Stimulated activated CD4-positive, alpha-beta T cell treated with anti-CD3 and anti-CD28 coated beads, TNF-alpha, amount 100 ng/mL, for 1 hour (primary cell): ENCODE data around the gene PERM1.

ENCODE experiments used
- DNase-seq, 3 donors: peaks; one replicate each; pipeline ENCODE4 v3.0.0-alpha.2; 2020; ENCODE audit warnings: low read depth in 3 of 3, low spot score in 1 of 3

PERM1 gene

GRCh38 chr1:936348-937264 is 45.3 kb downstream of the PERM1 start:
- DNase-seq = no peak

DNA sequence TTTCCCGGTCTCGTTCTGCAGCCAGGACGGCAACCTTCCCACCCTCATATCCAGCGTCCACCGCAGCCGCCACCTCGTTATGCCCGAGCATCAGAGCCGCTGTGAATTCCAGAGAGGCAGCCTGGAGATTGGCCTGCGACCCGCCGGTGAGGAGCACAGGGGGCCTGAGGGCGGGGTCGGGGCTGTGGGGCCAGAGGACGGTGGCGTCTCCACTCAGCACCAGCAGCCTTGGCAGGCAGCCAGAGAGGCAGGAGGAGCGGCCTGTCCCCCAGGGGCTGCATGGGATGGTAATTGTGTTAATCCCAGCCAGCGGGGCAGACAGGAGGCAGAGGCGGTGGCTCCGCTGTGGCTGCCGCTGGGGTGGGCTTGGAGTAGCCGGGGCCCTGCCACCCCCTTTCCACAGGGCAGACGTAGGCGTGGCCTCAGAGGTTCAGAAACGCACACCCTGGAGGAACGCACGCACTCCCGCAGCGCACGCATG is 46.1 kb downstream of the PERM1 start:
- DNase-seq = no peak

DNA sequence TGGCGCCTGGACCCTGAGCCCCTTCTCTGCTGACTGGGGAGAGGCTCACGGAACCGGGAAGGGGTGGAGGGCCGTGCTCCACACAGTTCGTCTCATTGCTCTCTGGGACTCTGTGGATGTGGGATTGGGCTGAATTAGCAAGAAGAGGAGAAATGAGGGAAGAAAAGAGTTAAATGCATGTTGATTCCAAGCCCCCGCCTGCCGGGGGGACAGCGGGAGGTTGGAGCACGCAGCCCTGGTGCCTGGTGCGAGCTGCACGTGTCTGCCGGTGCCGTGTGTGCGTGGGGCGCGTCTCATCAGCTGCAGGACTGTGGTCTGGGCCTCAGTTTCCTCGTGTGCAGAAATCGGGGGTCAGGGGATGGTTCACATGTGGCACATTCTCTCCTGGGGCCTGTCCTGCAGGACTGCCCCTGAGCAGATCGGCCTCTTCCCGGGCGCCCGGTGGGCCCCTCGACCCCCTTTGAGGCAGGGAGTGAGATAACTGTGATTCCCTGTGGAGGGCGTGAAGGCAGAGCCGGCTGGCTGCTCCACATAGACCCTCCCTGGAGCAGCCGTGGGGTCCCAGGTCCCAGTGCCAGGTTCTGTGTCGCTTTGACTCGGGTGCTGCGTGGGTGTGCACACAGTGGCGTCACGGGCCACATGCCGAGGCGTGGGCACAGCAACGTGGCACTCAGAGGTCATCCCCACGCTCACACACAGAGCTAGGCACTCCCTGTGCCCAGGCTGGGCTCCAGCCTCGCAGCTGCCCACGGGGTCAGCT is 46.7 kb downstream of the PERM1 start:
- no peak for DNase-seq

DNA sequence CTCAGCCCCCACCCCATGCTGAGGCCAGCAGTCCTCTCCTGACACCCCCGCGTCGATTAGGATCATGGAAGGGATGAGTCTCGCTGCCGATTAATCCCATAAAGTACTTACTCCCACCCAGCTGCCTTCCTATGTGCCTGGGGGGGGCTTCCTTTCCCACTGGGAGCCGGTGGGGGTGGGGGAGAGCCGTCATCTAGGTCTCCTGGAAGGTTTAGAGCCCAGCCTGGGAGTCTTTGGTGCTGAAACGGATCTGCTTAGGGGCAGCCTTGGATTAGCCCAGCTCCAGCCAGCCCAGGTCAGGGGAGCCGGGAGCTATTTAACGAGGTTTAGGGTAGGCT is 48.3 kb downstream of the PERM1 start:
- DNase-seq = no peak

DNA sequence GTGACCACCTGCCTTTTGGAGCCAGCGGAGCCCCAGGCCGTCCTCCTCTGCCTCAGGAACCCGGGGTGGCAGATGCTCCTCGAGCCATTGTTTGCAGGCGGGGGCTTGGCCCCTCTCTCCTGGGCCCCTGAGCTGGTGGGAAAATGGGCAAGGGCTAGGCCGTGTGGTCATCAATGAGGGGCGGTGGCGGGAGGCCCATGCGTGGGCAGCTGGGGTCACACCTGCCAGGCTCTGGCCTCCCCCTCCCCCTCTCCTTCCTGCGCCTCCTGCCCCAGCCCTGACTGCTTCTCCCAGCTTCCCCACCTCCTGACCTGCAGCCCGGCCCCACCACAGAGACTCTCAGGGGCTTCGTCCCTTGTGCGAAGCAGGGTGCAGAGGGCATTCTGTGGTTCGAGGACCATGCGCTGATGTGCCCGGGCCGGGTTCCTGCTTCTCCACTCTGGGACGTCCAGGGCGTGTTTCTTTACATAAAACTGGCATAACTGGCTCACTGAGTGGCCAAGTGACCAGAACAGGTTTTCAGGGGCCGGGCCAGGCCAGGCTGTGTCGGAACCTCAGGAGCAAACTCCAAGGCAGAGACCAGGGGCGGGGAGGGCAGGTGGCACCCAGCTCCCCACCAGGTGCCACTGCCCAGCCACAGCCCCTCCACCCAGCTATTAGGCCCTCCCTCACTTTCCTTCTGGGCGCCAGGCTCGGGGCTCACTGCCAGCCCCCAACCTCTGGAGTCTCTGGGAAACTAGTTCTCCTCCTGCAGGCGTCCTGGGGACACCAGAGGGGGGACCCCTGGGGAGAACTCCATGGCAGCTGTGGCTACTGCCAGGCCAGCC is 48.9 kb downstream of the PERM1 start:
- DNase-seq = no peak

- no peak for DNase-seq
Observed at GRCh38 chr1:932173-932510, 49.8 kb downstream of the PERM1 start.

DNA sequence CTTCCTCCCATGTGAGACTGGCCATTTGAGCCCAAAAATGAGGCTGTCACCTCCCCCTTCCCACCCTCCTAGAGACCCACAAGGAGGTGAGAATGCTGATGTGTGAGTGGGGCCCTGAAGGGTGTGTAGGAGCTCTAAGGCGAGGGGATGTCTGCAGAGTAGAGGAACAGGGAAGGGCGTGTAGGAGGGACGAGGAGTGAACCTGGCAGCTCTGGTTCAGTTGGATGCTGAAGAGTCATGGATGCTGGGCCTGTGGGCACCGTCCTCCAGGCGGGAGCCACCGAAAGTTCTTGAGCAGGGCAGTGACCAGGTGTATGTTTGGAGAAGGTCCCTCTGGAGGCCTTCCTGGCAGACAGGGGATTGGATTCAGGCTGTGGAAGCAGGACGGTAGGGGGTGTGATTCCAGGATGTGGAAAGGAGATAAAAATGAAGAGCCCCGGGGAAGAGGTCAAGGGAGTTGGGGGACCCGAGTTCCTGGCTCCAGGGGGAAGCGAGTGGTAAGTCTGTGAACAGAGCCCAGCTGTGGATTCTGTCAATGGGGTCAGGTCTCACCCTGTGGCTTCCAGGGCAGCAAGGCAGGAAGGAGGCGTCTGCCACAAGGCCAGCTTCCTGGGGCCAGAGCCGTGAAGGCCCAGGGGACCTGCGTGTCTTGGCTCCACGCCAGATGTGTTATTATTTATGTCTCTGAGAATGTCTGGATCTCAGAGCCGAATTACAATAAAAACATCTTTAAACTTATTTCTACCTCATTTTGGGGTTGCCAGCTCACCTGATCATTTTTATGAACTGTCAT is 50.3 kb downstream of the PERM1 start:
- DNase-seq = no peak

DNA sequence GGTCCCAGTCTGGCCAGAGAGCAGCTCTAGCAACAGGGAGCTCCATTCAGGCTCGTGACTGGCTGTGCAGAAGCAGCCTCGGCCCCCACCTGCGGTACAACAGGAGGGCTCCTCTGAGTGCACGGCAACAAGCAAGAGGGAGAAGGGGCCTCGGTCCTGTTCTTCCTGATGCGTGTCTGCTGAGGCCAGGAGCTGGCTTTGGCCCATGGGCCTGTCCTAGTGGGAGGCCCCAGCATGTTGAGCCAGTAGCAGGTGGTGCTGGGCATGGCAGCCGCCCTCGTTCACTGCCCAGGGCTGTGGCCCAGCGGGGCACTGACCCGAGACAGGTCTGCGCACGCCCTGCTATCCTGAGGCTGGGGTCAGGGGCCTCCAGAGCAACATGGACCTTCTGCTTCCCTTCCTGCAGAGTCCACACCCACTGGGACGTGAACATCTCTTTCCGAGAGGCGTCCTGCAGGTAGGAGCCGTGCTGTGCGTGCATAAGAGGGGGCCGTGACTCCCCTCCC is 51.2 kb downstream of the PERM1 start:
- DNase-seq = no peak

GRCh38 chr1:929712-930632 is 51.9 kb downstream of the PERM1 start:
- no peak for DNase-seq

- no peak for DNase-seq
Observed at GRCh38 chr1:928825-929661, 52.9 kb downstream of the PERM1 start.

GRCh38 chr1:927748-928147 is 54.1 kb downstream of the PERM1 start:
- DNase-seq = no peak

GRCh38 chr1:927234-927633 is 54.7 kb downstream of the PERM1 start:
- no peak for DNase-seq

DNA sequence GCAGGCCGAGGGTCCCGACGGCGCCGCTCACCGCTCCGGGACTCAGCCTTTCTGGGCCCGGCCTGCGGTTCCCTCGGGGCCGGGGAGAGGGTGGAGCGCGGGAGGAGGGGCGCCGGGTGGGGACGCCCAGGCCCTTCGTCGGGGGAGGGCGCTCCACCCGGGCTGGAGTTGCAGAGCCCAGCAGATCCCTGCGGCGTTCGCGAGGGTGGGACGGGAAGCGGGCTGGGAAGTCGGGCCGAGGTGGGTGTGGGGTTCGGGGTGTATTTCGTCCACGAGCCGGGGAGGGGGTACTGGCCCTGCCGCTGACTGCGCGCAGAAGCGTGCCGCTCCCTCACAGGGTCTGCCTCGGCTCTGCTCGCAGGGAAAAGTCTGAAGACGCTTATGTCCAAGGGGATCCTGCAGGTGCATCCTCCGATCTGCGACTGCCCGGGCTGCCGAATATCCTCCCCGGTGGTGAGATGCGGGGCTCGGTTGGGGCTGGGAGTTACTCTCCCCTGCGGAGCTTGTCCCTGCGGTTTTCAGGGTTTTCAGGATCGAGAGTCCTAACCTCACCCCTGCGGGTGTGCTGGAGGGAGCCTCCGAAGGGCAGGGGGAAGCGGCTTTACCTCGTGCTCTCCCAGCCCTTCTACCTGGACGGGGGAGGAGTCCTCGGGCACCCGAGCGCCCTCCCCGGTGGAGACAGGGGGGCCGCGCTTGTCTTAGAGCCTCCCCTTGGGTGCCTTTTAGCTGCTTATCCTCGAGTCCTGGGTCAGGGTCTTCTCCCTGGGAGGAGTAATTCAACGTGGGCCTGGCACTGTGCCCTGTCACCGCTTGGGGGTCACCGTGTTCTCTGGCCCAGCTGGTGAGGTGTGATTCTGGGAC is 56.1 kb downstream of the PERM1 start:
- no peak for DNase-seq
